ENCODE measurements around the gene SELENON. TPM values are rescaled to one million over a fixed set of nuclear protein-coding genes. Genes with fewer than 3 reads are reported as not detected.

The SELENON gene
- total RNA-seq, 3 donors from 2014 or later, result 16.6 to 39.0 (median 22.1) TPM

DNA sequence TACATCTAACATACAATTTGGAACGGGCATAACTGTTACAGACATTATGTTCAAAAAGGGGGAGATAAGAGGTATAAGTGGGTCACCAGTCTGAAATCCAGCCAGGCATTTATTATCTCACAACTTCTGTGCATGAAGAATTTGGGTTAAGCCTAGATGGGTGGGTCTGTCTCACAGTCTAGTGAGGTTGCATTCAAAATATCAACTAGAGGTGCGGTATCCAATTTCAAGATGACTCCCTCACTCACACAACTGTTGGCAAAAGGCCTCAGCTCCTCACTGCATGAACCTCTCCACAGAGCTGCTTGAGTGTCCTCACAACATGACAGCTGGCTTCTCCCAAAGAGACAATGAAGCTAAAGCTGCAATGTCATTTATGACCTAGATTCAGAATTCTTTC is 54.6 kb downstream of the SELENON start:
- no peaks in the 10 kb centered on the region for H3K36me3 ChIP-seq
- H3K4me1 ChIP-seq, result peaks cover 0 to 4% of the 10 kb centered on the region in 2 donors
- intact Hi-C loops (cut with DNase I; ENCODE audit: low total_unique reads), result no loop called here
- TF ChIP-seq POLR2A (IDR thresholded peaks at IDR 0.05) (no peak), CTCF (IDR thresholded peaks at IDR 0.05) (no peak), POLR2AphosphoS5 (IDR thresholded peaks at IDR 0.05) (no peak)
- no peaks in the 10 kb centered on the region for H3K27me3 ChIP-seq
- DNase-seq (ENCODE audit: low spot score in 2 of 2), result no peak
- H3K4me3 ChIP-seq, result no peak overlapping the region
- no peak overlapping the region for H3K27ac ChIP-seq
- H3K9me3 ChIP-seq, result no peaks in the 10 kb centered on the region

DNA sequence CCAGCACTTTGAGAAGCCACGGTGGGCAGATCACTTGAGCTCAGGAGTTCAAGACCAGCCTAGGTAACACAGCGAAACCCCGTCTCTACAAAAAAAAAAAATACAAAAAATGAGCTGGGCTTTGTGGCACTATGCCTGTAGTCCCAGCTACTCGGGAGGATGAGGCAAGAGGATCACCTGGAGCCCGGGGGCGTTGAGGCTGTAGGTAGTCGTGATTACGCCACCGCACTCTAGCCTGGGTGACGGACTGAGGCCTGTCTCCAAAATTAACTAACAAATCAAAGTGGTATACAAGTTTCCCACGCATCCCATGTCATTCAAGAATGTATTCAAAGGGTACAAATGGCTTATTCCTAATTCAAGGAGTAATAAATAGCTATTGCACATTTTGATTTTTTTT is 56.9 kb downstream of the SELENON start:
- no peaks in the 10 kb centered on the region for H3K36me3 ChIP-seq
- no peak overlapping the region for H3K4me3 ChIP-seq
- TF ChIP-seq POLR2AphosphoS5 (IDR thresholded peaks at IDR 0.05), result no peak
- no peak for TF ChIP-seq POLR2A (IDR thresholded peaks at IDR 0.05)
- TF ChIP-seq CTCF (IDR thresholded peaks at IDR 0.05), result no peak
- H3K4me1 ChIP-seq, result peaks cover 0 to 4% of the 10 kb centered on the region in 2 donors
- H3K27ac ChIP-seq, result no peak overlapping the region
- no peaks in the 10 kb centered on the region for H3K27me3 ChIP-seq
- intact Hi-C loops (cut with DNase I; ENCODE audit: low total_unique reads), result no loop called here
- no peaks in the 10 kb centered on the region for H3K9me3 ChIP-seq
- DNase-seq (ENCODE audit: low spot score in 2 of 2), result no peak

DNA sequence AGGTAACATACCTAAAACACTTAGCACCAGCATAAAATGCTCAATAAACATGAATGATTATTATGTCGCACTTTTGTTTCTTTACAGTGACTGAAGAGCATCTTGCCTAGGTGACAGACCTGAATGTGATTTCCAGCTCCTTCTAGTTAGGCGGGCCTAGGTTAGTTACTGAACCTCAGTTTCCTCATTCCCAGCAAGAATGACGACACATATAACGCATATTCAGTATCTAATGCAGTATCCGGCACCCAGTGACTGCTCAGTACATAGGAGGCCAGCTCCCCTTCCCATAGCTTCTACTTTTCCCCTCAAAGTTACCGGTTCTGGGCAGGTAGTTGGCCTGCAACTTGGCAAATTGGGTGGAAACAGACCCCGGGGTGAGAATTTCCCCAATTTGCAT is 58.5 kb downstream of the SELENON start:
- no peaks in the 10 kb centered on the region for H3K27me3 ChIP-seq
- TF ChIP-seq POLR2A (IDR thresholded peaks at IDR 0.05) (no peak), POLR2AphosphoS5 (IDR thresholded peaks at IDR 0.05) (no peak), CTCF (IDR thresholded peaks at IDR 0.05) (no peak)
- peak overlapping the region; percentile 44 to 69 (median 59) for H3K4me3 ChIP-seq
- peaks cover 0 to 4% of the 10 kb centered on the region in 2 donors for H3K4me1 ChIP-seq
- no peaks in the 10 kb centered on the region for H3K9me3 ChIP-seq
- H3K27ac ChIP-seq, result no peak overlapping the region
- intact Hi-C loops (cut with DNase I; ENCODE audit: low total_unique reads), result no loop called here
- DNase-seq (ENCODE audit: low spot score in 2 of 2), result no peak
- H3K36me3 ChIP-seq, result no peaks in the 10 kb centered on the region

DNA sequence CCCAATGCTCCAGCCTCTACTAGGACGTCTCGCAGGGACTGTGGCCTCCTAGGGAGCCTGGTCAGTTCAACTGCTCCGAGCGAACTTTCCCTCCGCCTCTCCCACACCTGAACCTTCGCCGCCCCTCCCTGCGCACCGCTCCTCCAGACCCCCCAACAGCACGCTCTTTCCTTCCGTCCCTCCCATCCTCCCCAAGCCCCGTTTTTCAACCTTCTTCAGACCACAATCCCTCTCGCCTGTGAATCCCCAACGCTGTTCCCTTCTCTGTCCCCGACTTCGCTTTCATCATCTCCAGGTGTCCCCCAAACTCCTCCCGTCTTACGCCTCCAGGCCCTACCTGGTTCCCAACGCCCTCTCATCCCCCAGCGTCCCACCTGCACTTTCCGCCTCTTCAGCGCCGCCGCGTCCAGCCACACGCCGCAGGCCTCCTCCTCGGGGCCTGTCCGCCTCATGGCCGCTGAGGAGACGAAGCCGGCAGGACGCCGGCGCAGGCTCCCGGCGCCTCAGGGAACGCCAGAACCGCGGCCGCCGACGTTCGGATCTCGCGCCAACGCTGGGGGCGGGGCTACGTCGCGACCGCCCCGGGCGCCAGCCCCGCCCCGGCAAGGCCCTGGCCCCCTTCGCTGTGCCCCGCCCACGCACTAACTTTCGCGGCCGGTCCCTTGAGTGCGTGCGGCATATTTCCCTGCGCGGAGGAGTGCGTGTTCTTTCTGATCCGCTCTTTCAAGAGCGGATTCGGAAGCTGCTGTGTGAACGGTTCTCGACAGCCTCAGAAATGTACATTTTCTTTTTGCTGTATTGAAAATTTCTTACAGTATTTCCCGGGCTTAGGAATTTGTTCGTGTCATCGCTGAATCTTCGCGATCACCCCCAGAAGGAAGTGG is 59.2 kb downstream of the SELENON start, which contains the start of gene AUNIP:
Gene AUNIP (minus strand): TSS at position 552 of the 884 bp plus-strand sequence. CDS start 100 bp downstream, at position 452.
- Histone ChIP-seq H3K4me1 (peaks cover 0 to 4% of the 10 kb centered on the region in 2 donors), H3K36me3 (no peaks in the 10 kb centered on the region), H3K4me3 (peak within 1 kb of the TSS; percentile 44 to 69 (median 59)), H3K27me3 (no peaks in the 10 kb centered on the region), H3K27ac (peak within 1 kb of the TSS; percentile 22 to 68), H3K9me3 (no peaks in the 10 kb centered on the region)
- no peak for TF ChIP-seq CTCF (IDR thresholded peaks at IDR 0.05)
- TF ChIP-seq POLR2A (IDR thresholded peaks at IDR 0.05), result no peak
- peak; percentile 63 to 85 (median 76) for TF ChIP-seq POLR2AphosphoS5 (IDR thresholded peaks at IDR 0.05)
- DNase-seq (ENCODE audit: low spot score in 2 of 2), result peak; percentile 75 to 76
- intact Hi-C loops (cut with DNase I; ENCODE audit: low total_unique reads), result no loop called here

All from breast epithelium (tissue), 4 donors.